VCaP (cell line): Measurements from ENCODE around the gene EN1.

Source experiments
- H3K27ac ChIP-seq: fragments of 450-650 bp; 2 replicates; pipeline ENCODE4 v1.5.1; 2017
- CTCF ChIP-seq: fragments of 450-650 bp; conservative IDR thresholded peaks from 2 replicates; pipeline ENCODE4 v1.5.1; 2017; ENCODE audit warnings: mild to moderate bottlenecking, moderate library complexity

The EN1 gene

GRCh38 chr2:118806797-118807667 lies 40.4 kb downstream of the EN1 start:
- no peak overlapping the region for H3K27ac ChIP-seq
- TF ChIP-seq CTCF = no peak

- TF ChIP-seq CTCF = no peak
- H3K27ac ChIP-seq = no peak overlapping the region
Measured at GRCh38 chr2:118805064-118805690, 42.3 kb downstream of the EN1 start.

GRCh38 chr2:118803012-118803411 lies 44.4 kb downstream of the EN1 start:
- no peak for TF ChIP-seq CTCF
- H3K27ac ChIP-seq = no peak overlapping the region

- TF ChIP-seq CTCF = no peak
- H3K27ac ChIP-seq = no peak overlapping the region
Measured at GRCh38 chr2:118801151-118801550, 46.3 kb downstream of the EN1 start.

GRCh38 chr2:118800736-118801135 lies 46.7 kb downstream of the EN1 start:
- H3K27ac ChIP-seq = no peak overlapping the region
- TF ChIP-seq CTCF = no peak

- no peak for TF ChIP-seq CTCF
- H3K27ac ChIP-seq = no peak overlapping the region
Measured at GRCh38 chr2:118794546-118794945, 52.9 kb downstream of the EN1 start.
